GM12878 (cell line): ENCODE data around the gene PLAGL2. TPM values are rescaled to one million over a fixed set of nuclear protein-coding genes. Genes with fewer than 3 reads are reported as not detected.

Source experiments
- ATAC-seq: fragments of 200-7000 bp; cut with Tn5 transposase; 3 replicates; pipeline ENCODE4 v1.9.1; 2020; ENCODE audit warnings: mild to moderate bottlenecking, moderate library complexity
- BruUV-seq: library from RNA; stranded (reverse); fragments of 400-500 nt; replicated peaks from 2 replicates; lab custom pipeline; 2021; lab: Mats Ljungman, UMichigan
- CTCF ChIA-PET: fragments of 300-600 bp; sonication (Branson Sonifier 250); formaldehyde crosslinking; extraction: SDS; loops from one replicate; lab custom pipeline; 2021; ENCODE audit warnings: inconsistent platforms; lab: Yijun Ruan, JAX
- POLR2A ChIA-PET: fragments of 350-600 bp; formaldehyde crosslinking; extraction: SDS; loops from one replicate; lab custom pipeline; 2021; ENCODE audit warnings: inconsistent platforms; lab: Charles Lee
- RAD21 ChIA-PET: fragments of 300-600 bp; sonication (Branson Sonifier 250); formaldehyde crosslinking; loops from one replicate; lab custom pipeline; 2023; ENCODE audit warnings: antibody characterized with exemption; ENCODE audit not compliant: unreplicated experiment; lab: Charles Lee
- SMC1A ChIA-PET: fragments of 300-600 bp; sonication (Branson Sonifier 250); formaldehyde crosslinking; loops from one replicate; lab custom pipeline; 2023; ENCODE audit not compliant: unreplicated experiment, uncharacterized antibody; lab: Charles Lee
- DNase-seq: peaks from one replicate; pipeline ENCODE4 v3.0.0-alpha.2; 2011; ENCODE audit warnings: low read depth, low spot score
- FAIRE-seq: peaks from 3 replicates; lab custom pipeline; 2011; peaks lifted over from hg19 to GRCh38; lab: Jason Lieb, UNC
- H2AFZ ChIP-seq: 2 replicates; pipeline ENCODE4 v1.6.0; 2011; ENCODE audit warnings: low read depth, low read length, control low read depth; ENCODE audit not compliant: control insufficient read depth
- H3K27ac ChIP-seq: 2 replicates; pipeline ENCODE4 v1.5.1; 2011; ENCODE audit warnings: control low read depth; ENCODE audit not compliant: control insufficient read depth, insufficient read depth
- H3K27me3 ChIP-seq, 2 experiments: replicated peaks in 1 of 2; 2 replicates each; pipeline versions ENCODE4 v1.6.0 to v1.6.1; 2011; ENCODE audit warnings: low read length in 1 of 2; ENCODE audit not compliant: control insufficient read depth in 2 of 2, insufficient read depth in 2 of 2
- H3K36me3 ChIP-seq, 2 experiments: 2 replicates each; pipeline ENCODE4 v1.5.1; 2011; ENCODE audit warnings: low read length in 1 of 2; ENCODE audit not compliant: control insufficient read depth in 2 of 2, insufficient read depth in 2 of 2
- H3K4me1 ChIP-seq: 2 replicates; pipeline ENCODE4 v1.6.1; 2011; ENCODE audit warnings: mild to moderate bottlenecking, low read length, moderate library complexity, mixed read lengths; ENCODE audit not compliant: control insufficient read depth, insufficient read depth
- H3K4me2 ChIP-seq: 2 replicates; pipeline ENCODE4 v1.6.0; 2011; ENCODE audit warnings: control low read depth; ENCODE audit not compliant: control insufficient read depth, insufficient read depth
- H3K4me3 ChIP-seq: fragments of 200-600 bp; sonication (generic); 2 replicates; pipeline ENCODE4 v1.5.1; 2016
- H3K79me2 ChIP-seq: 2 replicates; pipeline ENCODE4 v1.6.0; 2011; ENCODE audit warnings: low read length; ENCODE audit not compliant: control insufficient read depth, insufficient read depth
- H3K9ac ChIP-seq: 2 replicates; pipeline ENCODE4 v1.8.0; 2011; ENCODE audit warnings: low read length, control low read depth, mixed read lengths; ENCODE audit not compliant: control insufficient read depth, insufficient read depth
- H3K9me3 ChIP-seq: replicated peaks from 3 replicates; pipeline ENCODE4 v1.5.1; 2011; ENCODE audit warnings: mild to moderate bottlenecking, low read length; ENCODE audit not compliant: control insufficient read depth, insufficient read depth
- H4K20me1 ChIP-seq: 2 replicates; pipeline ENCODE4 v1.6.0; 2011; ENCODE audit not compliant: control insufficient read depth, insufficient read depth
- BCL11A ChIP-seq: IDR thresholded peaks from 2 replicates; pipeline ENCODE4 v1.6.1; 2011; ENCODE audit warnings: low read depth, low read length
- EP300 ChIP-seq, 2 experiments: fragments of 150-350 bp in 1 of 2; IDR thresholded peaks; 2 replicates each; pipeline ENCODE4 v1.6.1; 2011 to 2012; ENCODE audit warnings: low read depth in 2 of 2, low read length in 2 of 2, borderline replicate concordance in 1 of 2, improper control_type of control experiment in 1 of 2, inconsistent platforms in 1 of 2; ENCODE audit not compliant: control insufficient read depth in 1 of 2
- GABPA ChIP-seq: IDR thresholded peaks from 2 replicates; pipeline ENCODE4 v1.6.1; 2014; ENCODE audit warnings: antibody characterized with exemption, low read depth, mild to moderate bottlenecking, inconsistent platforms
- GATAD2B ChIP-seq: fragments of 450-650 bp; conservative IDR thresholded peaks from 2 replicates; pipeline ENCODE4 v1.6.1; 2017; ENCODE audit warnings: low read depth, mild to moderate bottlenecking, moderate library complexity
- RCOR1 ChIP-seq: conservative IDR thresholded peaks from 2 replicates; pipeline ENCODE4 v1.6.1; 2012; ENCODE audit warnings: low read depth, low read length, improper control_type of control experiment
- RUNX3 ChIP-seq: IDR thresholded peaks from 2 replicates; pipeline ENCODE4 v1.6.1; 2012; ENCODE audit warnings: low read length, inconsistent platforms
- SMAD5 ChIP-seq: IDR thresholded peaks from 2 replicates; pipeline ENCODE4 v1.6.1; 2016; ENCODE audit warnings: antibody characterized with exemption, low read depth
- ZNF24 ChIP-seq: fragments of 450-650 bp; IDR thresholded peaks from 2 replicates; pipeline ENCODE4 v1.6.1; 2017; ENCODE audit warnings: antibody characterized with exemption, mild to moderate bottlenecking
- ZSCAN29 ChIP-seq: fragments of 450-650 bp; IDR thresholded peaks from 2 replicates; pipeline ENCODE4 v1.6.1; 2017; ENCODE audit warnings: mild to moderate bottlenecking, moderate library complexity
- WGBS: methylation state at CpG from one replicate; pipeline ENCODE4 v1.1.6; 2016; ENCODE audit warnings: low lambda C conversion rate; ENCODE audit not compliant: insufficient replicate concordance, insufficient coverage; ENCODE audit errors: missing lambda C conversion rate; 5-methylcytosine and 5-hydroxymethylcytosine counted together
- in situ Hi-C: fragments of 300-500 bp; cut with MboI; formaldehyde crosslinking; loops from 9 replicates; pipeline ENCODE4 v1.14.3; 2018; ENCODE audit warnings: mixed read lengths
- intact Hi-C: fragments of 100-400 bp; cut with micrococcal nuclease; formaldehyde crosslinking; loops from one replicate; pipeline ENCODE4 v1.14.2; 2022; ENCODE audit not compliant: unreplicated experiment
- polyA plus RNA-seq, 11 experiments: library from polyadenylated mRNA; depleted of rRNA in 4 of 11; unstranded in 6 of 11; stranded (reverse) in 5 of 11; fragments of >200 nt; fragmentation: Nextera tagmentation in 4 of 11; fragmentation: Illumina TruSeq in 1 of 11; extraction: Ambion mirVana in 4 of 11; extraction: Trizol in 1 of 11; gene quantifications; 1 replicate in 1 of 11; 2 replicates in 10 of 11; pipeline versions ENCODE4 v1.2.1 to v1.2.3, GENCODE V29; 2011 to 2016; ENCODE audit warnings: inconsistent platforms in 2 of 11, missing spikeins in 2 of 11, low read depth in 1 of 11
- total RNA-seq, 4 experiments: library from RNA; depleted of rRNA in 3 of 4; stranded (reverse); fragments of >200 nt in 3 of 4; fragmentation: Illumina TruSeq in 1 of 4; extraction: Trizol in 1 of 4; gene quantifications; 2 replicates each; pipeline versions ENCODE4 v1.2.1 to v1.2.3, GENCODE V29; 2013 to 2021
- TF ChIP-seq, protein P1 (sequence below): IDR thresholded peaks from 2 replicates; pipeline ENCODE4 v1.6.1; 2012; ENCODE audit warnings: low read length, inconsistent platforms
- TF ChIP-seq, protein P2 (sequence below): fragments of 450-650 bp; formaldehyde crosslinking; IDR thresholded peaks from 2 replicates; pipeline ENCODE4 v1.4.0; 2020; ENCODE audit warnings: mild to moderate bottlenecking, moderate library complexity
- TF ChIP-seq, protein P3 (sequence below): fragments of 450-650 bp; formaldehyde crosslinking; IDR thresholded peaks from 2 replicates; pipeline ENCODE4 v1.4.0; 2022; ENCODE audit warnings: mild to moderate bottlenecking, moderate library complexity
- TF ChIP-seq, protein P4 (sequence below): fragments of 450-650 bp; IDR thresholded peaks from 2 replicates; pipeline ENCODE4 v1.6.1; 2018; ENCODE audit warnings: mild to moderate bottlenecking, low read depth, moderate library complexity; ENCODE audit not compliant: partially characterized antibody

The PLAGL2 gene
- total and polyA plus RNA-seq, 10 of the 15 experiments (the other 5 are each of a cell fraction or from before 2014, with no cell fraction given): 4.4 to 32.3 (median 13.3) TPM

GRCh38 chr20:32215729-32216128 lies 8.2 kb upstream of the PLAGL2 start:
- POLR2A ChIA-PET: no interaction called here
- TF ChIP-seq ZNF24 (no peak), SMAD5 (no peak), EP300 (IDR thresholded peaks at IDR 0.05; ENCODE audit: borderline replicate concordance in 1 of 2, control insufficient read depth in 1 of 2, low read depth in 2 of 2, low read length in 2 of 2) (no peak), GATAD2B (no peak), BCL11A (no peak), RUNX3 (no peak), RCOR1 (no peak), ZSCAN29 (no peak), GABPA (no peak)
- TF ChIP-seq, protein P1, sequence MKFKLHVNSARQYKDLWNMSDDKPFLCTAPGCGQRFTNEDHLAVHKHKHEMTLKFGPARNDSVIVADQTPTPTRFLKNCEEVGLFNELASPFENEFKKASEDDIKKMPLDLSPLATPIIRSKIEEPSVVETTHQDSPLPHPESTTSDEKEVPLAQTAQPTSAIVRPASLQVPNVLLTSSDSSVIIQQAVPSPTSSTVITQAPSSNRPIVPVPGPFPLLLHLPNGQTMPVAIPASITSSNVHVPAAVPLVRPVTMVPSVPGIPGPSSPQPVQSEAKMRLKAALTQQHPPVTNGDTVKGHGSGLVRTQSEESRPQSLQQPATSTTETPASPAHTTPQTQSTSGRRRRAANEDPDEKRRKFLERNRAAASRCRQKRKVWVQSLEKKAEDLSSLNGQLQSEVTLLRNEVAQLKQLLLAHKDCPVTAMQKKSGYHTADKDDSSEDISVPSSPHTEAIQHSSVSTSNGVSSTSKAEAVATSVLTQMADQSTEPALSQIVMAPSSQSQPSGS: no peak
- TF ChIP-seq, protein P2, sequence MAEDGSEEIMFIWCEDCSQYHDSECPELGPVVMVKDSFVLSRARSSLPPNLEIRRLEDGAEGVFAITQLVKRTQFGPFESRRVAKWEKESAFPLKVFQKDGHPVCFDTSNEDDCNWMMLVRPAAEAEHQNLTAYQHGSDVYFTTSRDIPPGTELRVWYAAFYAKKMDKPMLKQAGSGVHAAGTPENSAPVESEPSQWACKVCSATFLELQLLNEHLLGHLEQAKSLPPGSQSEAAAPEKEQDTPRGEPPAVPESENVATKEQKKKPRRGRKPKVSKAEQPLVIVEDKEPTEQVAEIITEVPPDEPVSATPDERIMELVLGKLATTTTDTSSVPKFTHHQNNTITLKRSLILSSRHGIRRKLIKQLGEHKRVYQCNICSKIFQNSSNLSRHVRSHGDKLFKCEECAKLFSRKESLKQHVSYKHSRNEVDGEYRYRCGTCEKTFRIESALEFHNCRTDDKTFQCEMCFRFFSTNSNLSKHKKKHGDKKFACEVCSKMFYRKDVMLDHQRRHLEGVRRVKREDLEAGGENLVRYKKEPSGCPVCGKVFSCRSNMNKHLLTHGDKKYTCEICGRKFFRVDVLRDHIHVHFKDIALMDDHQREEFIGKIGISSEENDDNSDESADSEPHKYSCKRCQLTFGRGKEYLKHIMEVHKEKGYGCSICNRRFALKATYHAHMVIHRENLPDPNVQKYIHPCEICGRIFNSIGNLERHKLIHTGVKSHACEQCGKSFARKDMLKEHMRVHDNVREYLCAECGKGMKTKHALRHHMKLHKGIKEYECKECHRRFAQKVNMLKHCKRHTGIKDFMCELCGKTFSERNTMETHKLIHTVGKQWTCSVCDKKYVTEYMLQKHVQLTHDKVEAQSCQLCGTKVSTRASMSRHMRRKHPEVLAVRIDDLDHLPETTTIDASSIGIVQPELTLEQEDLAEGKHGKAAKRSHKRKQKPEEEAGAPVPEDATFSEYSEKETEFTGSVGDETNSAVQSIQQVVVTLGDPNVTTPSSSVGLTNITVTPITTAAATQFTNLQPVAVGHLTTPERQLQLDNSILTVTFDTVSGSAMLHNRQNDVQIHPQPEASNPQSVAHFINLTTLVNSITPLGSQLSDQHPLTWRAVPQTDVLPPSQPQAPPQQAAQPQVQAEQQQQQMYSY (CRISPR knock-in tag): no peak
- TF ChIP-seq, protein P3, sequence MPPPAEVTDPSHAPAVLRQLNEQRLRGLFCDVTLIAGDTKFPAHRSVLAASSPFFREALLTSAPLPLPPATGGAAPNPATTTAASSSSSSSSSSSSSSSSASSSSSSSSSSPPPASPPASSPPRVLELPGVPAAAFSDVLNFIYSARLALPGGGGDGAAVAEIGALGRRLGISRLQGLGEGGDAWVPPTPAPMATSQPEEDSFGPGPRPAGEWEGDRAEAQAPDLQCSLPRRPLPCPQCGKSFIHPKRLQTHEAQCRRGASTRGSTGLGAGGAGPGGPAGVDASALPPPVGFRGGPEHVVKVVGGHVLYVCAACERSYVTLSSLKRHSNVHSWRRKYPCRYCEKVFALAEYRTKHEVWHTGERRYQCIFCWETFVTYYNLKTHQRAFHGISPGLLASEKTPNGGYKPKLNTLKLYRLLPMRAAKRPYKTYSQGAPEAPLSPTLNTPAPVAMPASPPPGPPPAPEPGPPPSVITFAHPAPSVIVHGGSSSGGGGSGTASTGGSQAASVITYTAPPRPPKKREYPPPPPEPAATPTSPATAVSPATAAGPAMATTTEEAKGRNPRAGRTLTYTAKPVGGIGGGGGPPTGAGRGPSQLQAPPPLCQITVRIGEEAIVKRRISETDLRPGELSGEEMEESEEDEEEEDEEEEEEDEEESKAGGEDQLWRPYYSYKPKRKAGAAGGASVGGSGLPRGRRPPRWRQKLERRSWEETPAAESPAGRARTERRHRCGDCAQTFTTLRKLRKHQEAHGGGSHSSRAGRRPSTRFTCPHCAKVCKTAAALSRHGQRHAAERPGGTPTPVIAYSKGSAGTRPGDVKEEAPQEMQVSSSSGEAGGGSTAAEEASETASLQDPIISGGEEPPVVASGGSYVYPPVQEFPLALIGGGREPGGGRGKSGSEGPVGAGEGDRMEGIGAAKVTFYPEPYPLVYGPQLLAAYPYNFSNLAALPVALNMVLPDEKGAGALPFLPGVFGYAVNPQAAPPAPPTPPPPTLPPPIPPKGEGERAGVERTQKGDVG: no peak
- TF ChIP-seq, protein P4, sequence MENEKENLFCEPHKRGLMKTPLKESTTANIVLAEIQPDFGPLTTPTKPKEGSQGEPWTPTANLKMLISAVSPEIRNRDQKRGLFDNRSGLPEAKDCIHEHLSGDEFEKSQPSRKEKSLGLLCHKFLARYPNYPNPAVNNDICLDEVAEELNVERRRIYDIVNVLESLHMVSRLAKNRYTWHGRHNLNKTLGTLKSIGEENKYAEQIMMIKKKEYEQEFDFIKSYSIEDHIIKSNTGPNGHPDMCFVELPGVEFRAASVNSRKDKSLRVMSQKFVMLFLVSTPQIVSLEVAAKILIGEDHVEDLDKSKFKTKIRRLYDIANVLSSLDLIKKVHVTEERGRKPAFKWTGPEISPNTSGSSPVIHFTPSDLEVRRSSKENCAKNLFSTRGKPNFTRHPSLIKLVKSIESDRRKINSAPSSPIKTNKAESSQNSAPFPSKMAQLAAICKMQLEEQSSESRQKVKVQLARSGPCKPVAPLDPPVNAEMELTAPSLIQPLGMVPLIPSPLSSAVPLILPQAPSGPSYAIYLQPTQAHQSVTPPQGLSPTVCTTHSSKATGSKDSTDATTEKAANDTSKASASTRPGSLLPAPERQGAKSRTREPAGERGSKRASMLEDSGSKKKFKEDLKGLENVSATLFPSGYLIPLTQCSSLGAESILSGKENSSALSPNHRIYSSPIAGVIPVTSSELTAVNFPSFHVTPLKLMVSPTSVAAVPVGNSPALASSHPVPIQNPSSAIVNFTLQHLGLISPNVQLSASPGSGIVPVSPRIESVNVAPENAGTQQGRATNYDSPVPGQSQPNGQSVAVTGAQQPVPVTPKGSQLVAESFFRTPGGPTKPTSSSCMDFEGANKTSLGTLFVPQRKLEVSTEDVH: no peak

More at GRCh38 chr20:32215729-32216128, 8.2 kb upstream of the PLAGL2 start:
- no TSS peak for BruUV-seq
- ATAC-seq (no peak), DNase-seq (no peak), FAIRE-seq (no peak)
- H3K36me3 ChIP-seq: peaks cover 2 to 26% of the 10 kb centered on the region in 2 experiments; a peak in 3 of 4 replicates
- H3K4me2 ChIP-seq: no peak overlapping the region
- ChIA-PET CTCF (no interaction called here), RAD21 (no interaction called here), SMC1A (interaction anchor here (1.2 to 1.4 kb wide), 2 partner anchors 11 to 41 kb away, joined by 3 to 5 read pairs; no protein-coding TSS in a partner anchor)
- H3K79me2 ChIP-seq: no peaks in the 10 kb centered on the region
- no peak overlapping the region for H3K9ac ChIP-seq
- in situ Hi-C loops: no loop called here
- H3K9me3 ChIP-seq: no peaks in the 10 kb centered on the region
- no peak overlapping the region for H3K27ac ChIP-seq
- H4K20me1 ChIP-seq: no peaks in the 10 kb centered on the region
- H3K4me1 ChIP-seq: no peaks in the 10 kb centered on the region
- intact Hi-C loops: no loop called here
- WGBS: 96% methylated on average over 3 of the region's 3 CpGs
- no peak overlapping the region for H2AFZ ChIP-seq
- H3K27me3 ChIP-seq: no peaks in the 10 kb centered on the region
- H3K4me3 ChIP-seq: no peak overlapping the region
